SU-DHL-6 (cell line): Measurements from ENCODE around the gene ZSCAN2.
"Not testable (repeated sequence)": the region's sequence is repeated elsewhere in the genome, so short reads cannot be mapped to it uniquely, and the experiment has no call there.

Source experiments
- H2AFZ ChIP-seq: fragments of 200-600 bp; sonication (generic); 2 replicates; pipeline ENCODE4 v1.6.1; 2014; ENCODE audit warnings: low read depth, mild to moderate bottlenecking, moderate library complexity, mixed read lengths, antibody characterized with exemption, low read length; ENCODE audit not compliant: severe bottlenecking
- H3F3A ChIP-seq: fragments of 200-600 bp; shearing (Covaris generic); 2 replicates; pipeline ENCODE4 v1.6.0; 2016; ENCODE audit warnings: antibody characterized with exemption, mild to moderate bottlenecking; ENCODE audit not compliant: insufficient read depth
- H3K27ac ChIP-seq: fragments of 200-600 bp; sonication (generic); 2 replicates; pipeline ENCODE4 v1.5.1; 2016; ENCODE audit warnings: low read depth, mild to moderate bottlenecking, low read length, moderate library complexity, mixed read lengths
- H3K27me3 ChIP-seq: fragments of 200-600 bp; sonication (generic), shearing (Covaris generic); 2 replicates; pipeline ENCODE4 v1.6.0; 2014; ENCODE audit warnings: mild to moderate bottlenecking, low read length
- H3K36me3 ChIP-seq: fragments of 200-600 bp; sonication (generic); 2 replicates; pipeline ENCODE4 v1.6.1; 2014; ENCODE audit warnings: mild to moderate bottlenecking, low read length, mixed read lengths
- H3K4me2 ChIP-seq: fragments of 300-600, 200-600 bp; shearing (Covaris generic), sonication (generic); 2 replicates; pipeline ENCODE4 v1.6.0; 2014; ENCODE audit warnings: low read length, low read depth, mild to moderate bottlenecking; ENCODE audit not compliant: poor library complexity, severe bottlenecking
- H3K4me3 ChIP-seq: fragments of 200-600 bp; sonication (generic); 2 replicates; pipeline ENCODE4 v1.5.1; 2014; ENCODE audit warnings: antibody characterized with exemption, low read length, mild to moderate bottlenecking, mixed read lengths; ENCODE audit not compliant: insufficient read depth, poor library complexity, severe bottlenecking
- H3K79me2 ChIP-seq: fragments of 200-600 bp; sonication (generic); 2 replicates; pipeline ENCODE4 v1.6.1; 2014; ENCODE audit warnings: mild to moderate bottlenecking, low read length, moderate library complexity; ENCODE audit not compliant: insufficient read depth
- H3K9ac ChIP-seq: fragments of 200-600 bp; sonication (generic); 2 replicates; pipeline ENCODE4 v1.7.0; 2014; ENCODE audit warnings: mild to moderate bottlenecking, low read length
- H3K9me2 ChIP-seq: fragments of 200-600 bp; sonication (generic); replicated peaks from 2 replicates; pipeline ENCODE4 v1.6.1; 2014; ENCODE audit warnings: low read length; ENCODE audit not compliant: insufficient read depth
- H3K9me3 ChIP-seq: fragments of 200-600 bp; sonication (generic); 2 replicates; pipeline ENCODE4 v1.6.1; 2014; ENCODE audit warnings: low read length, mixed read lengths; ENCODE audit not compliant: insufficient read depth
- H4K20me1 ChIP-seq: fragments of 200-600 bp; sonication (generic); 2 replicates; pipeline ENCODE4 v1.6.1; 2014; ENCODE audit warnings: low read depth, mild to moderate bottlenecking, antibody characterized with exemption, low read length, moderate library complexity, mixed read lengths
- CTCF ChIP-seq: fragments of 200-600 bp; sonication (generic); IDR thresholded peaks from one replicate; pipeline ENCODE4 v1.5.1; 2017; ENCODE audit warnings: antibody characterized with exemption, mild to moderate bottlenecking, low read length, moderate library complexity; ENCODE audit not compliant: insufficient read depth, poor library complexity, severe bottlenecking
- EZH2phosphoT487 ChIP-seq: fragments of 200-600 bp; sonication (generic), shearing (Covaris generic); conservative IDR thresholded peaks from 2 replicates; pipeline ENCODE4 v1.6.1; 2018; ENCODE audit warnings: mild to moderate bottlenecking, antibody characterized with exemption, low read length, moderate library complexity, mixed read lengths

Gene ZSCAN2

GRCh38 chr15:84581676-84582428 is 19.0 kb upstream of the ZSCAN2 start:
- H3K79me2 ChIP-seq, H3K9me2 ChIP-seq, H3K9me3 ChIP-seq, H3K4me3 ChIP-seq, H4K20me1 ChIP-seq, H3F3A ChIP-seq, H3K27ac ChIP-seq, H3K9ac ChIP-seq, H3K4me2 ChIP-seq, H3K27me3 ChIP-seq, H3K36me3 ChIP-seq, H2AFZ ChIP-seq: not testable (repeated sequence)

GRCh38 chr15:84582583-84583157 is 18.1 kb upstream of the ZSCAN2 start:
- H4K20me1 ChIP-seq: no peaks in the 10 kb centered on the region
- H2AFZ ChIP-seq: no peak overlapping the region
- no peak overlapping the region for H3K9ac ChIP-seq
- no peak overlapping the region for H3K27ac ChIP-seq
- TF ChIP-seq CTCF (no peak), EZH2phosphoT487 (no peak)
- H3F3A ChIP-seq: no peaks in the 10 kb centered on the region
- no peak overlapping the region for H3K4me2 ChIP-seq
- no peak overlapping the region for H3K4me3 ChIP-seq
- H3K79me2 ChIP-seq: no peaks in the 10 kb centered on the region
- H3K36me3 ChIP-seq: no peaks in the 10 kb centered on the region
- no peaks in the 10 kb centered on the region for H3K27me3 ChIP-seq
- H3K9me2 ChIP-seq: no peaks in the 10 kb centered on the region
- H3K9me3 ChIP-seq: no peaks in the 10 kb centered on the region

- H3K27me3 ChIP-seq, H3F3A ChIP-seq, H3K4me2 ChIP-seq, H3K9me2 ChIP-seq, H3K4me3 ChIP-seq, H3K27ac ChIP-seq, H3K9ac ChIP-seq, H4K20me1 ChIP-seq, H3K36me3 ChIP-seq, H2AFZ ChIP-seq, H3K9me3 ChIP-seq, H3K79me2 ChIP-seq: not testable (repeated sequence)
Measured at GRCh38 chr15:84583921-84584320, 16.9 kb upstream of the ZSCAN2 start.

- H3K79me2 ChIP-seq: no peaks in the 10 kb centered on the region
- no peak overlapping the region for H2AFZ ChIP-seq
- H3K36me3 ChIP-seq: no peaks in the 10 kb centered on the region
- H3K27ac ChIP-seq: no peak overlapping the region
- H3K27me3 ChIP-seq: no peaks in the 10 kb centered on the region
- no peak for TF ChIP-seq CTCF
- no peak for TF ChIP-seq EZH2phosphoT487
- no peaks in the 10 kb centered on the region for H4K20me1 ChIP-seq
- no peaks in the 10 kb centered on the region for H3K9me2 ChIP-seq
- H3K4me2 ChIP-seq: no peak overlapping the region
- no peaks in the 10 kb centered on the region for H3F3A ChIP-seq
- H3K4me3 ChIP-seq: no peak overlapping the region
- H3K9me3 ChIP-seq: no peaks in the 10 kb centered on the region
- H3K9ac ChIP-seq: no peak overlapping the region
Measured at GRCh38 chr15:84586696-84587095, 14.1 kb upstream of the ZSCAN2 start.
